GM18517 (cell line): Measurements from ENCODE around the gene PITPNM3.

Source experiments
- ATAC-seq: cut with Tn5 transposase; IDR thresholded peaks from one replicate; pipeline ENCODE4 v1.9.1; 2021; ENCODE audit warnings: mild to moderate bottlenecking, moderate library complexity; ENCODE audit not compliant: unreplicated experiment

Gene PITPNM3

DNA sequence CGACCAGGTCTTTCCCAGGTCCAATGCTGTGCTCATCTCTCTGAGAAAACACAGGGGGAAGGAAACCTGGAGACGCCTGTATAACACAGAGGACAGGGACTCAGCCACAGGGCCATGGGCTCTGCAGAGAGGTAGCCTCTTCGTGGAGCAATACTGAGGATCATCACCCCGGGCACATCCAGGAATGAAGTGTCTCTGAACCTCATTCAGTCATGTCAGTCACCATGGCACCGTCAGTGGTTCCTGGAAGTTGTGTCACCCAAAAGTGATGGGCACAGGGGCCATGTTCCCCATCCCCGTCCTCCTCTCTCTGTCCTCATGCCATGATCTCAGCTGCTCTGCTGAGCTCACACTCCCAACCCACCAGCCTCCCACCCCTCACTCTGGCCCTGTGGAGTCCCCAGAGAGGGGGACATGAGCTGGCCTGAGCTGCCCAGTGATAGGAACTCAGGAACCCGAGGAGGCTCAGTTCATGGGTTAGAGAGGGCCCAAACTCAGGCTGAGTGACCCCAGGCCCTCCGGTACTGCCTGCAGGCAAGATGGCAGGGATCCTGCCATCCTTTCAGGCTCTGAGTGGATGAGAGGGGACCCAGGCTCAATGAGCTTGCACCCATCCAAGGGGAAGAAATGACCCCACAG lies 53.4 kb downstream of the PITPNM3 start:
- no peak for ATAC-seq

DNA sequence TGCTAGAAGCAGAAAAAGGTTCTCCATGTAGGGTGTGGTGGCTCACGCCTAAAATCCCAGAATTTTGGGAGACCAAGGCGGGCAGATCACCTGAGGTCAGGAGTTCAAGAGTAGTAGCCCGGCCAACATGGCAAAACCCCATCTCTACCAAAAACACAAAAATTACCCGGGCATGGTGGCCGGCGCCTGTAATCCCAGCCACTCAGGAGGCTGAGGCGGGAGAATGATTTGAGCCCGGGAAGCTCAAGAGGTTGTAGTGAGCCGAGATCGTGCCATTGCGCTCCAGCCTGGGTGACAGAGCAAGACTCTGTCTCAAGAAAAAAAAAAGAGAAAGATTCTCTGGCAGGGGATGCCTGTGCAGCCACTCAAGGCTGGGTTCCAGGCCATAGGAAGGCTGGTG lies 54.2 kb downstream of the PITPNM3 start:
- no peak for ATAC-seq

DNA sequence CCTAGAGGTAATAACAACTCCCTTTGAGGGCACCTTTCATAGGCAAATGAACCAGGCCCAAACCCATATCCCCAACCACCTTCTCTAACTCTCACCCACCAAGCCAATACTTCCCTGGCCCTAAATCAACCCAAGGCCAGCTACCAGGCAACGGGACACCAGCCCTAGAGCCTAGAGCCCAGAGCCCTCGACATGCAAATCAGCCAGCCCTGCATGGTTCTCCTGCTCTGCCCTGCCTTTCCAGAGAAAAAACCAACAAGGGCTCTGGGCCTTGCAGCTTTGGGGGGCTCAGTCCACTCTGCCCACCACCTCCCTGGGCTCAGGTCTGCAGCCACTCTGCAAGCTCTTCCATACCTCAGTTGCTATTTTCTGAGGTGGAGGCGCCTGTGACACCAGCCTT lies 55.0 kb downstream of the PITPNM3 start:
- no peak for ATAC-seq

DNA sequence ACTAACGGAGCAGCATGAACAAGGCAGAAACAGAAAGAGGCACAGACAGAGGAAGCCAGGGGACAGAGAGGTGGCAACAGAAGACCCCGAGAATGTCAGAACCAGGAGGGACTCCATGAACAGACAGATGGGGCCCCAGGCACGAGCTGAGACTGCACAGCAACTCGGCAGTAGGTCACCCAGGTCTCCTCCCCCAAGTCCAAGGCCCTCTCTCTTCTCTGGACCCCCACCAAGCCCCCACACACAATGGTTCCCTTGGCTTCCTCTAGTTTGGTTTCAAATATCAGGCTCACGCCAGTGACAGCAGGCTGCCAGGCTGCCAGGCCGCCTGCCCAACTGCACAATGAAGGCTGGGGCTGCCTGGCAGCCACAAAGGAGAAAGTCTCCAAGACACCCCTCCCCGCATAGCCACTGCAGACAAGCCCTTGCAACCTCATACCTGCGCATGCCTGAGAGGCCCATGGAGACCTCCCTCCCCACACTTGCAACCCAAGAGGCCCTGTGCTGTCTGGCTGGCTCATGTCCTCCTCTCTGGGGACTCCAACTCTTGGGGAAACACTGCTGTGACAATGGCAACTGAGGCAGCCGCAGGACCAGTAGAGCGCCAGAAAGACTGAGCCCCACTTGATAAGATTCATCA lies 57.3 kb downstream of the PITPNM3 start:
- ATAC-seq = no peak

DNA sequence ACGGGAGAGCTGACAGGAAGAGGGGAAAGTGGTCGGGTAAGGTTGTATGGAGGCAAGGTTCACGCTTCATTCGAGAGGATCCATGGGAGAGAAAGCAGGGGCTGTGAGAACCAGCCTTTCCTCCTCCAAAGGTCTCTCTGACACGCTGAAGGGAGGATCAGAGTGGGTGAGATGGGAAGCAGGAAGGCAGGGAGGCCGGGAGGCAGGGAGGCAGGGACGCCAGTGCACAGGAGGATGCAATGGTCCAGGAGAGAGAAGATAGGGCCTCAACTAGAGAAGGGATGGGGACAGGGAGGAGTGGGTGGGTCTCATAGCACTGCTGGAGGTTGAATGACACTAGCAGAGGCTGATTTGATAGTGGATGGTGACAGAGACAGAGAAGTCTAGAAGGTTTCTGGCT lies 58.0 kb downstream of the PITPNM3 start:
- no peak for ATAC-seq

DNA sequence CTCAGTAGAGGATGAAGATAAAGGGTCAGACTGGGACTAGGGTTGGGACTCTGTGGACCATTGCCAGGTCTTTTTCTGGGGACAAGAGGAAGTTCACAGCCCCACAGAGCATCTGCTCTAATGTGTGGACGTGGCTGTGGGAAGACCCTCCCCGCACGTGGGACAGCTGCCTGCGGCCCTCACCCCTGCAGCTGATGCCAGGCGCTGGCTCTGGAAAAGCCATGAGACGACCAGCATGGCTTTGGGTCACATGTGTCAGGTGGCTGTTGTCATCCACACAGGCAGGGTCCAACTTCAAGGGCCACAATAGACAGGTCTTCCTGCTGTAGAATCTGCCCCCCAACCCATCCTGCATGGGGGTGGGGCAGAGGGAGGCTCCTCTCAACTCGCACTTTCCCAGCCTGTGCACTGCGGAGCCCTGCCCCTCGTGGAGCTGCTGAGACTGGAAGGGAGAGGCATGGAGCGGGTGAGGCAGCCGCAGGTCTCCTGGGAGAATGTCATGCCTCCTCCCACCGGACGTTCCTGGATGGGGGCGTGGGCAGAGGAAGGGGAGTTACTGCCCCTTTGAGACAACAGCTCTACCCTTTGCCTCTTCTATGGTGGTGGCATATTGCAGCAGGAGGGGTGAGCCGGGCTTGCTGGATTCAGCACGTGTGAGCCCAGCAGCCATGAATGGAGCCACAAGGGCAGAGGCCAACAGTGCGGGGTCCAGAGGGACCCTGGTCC lies 58.7 kb downstream of the PITPNM3 start:
- no peak for ATAC-seq

DNA sequence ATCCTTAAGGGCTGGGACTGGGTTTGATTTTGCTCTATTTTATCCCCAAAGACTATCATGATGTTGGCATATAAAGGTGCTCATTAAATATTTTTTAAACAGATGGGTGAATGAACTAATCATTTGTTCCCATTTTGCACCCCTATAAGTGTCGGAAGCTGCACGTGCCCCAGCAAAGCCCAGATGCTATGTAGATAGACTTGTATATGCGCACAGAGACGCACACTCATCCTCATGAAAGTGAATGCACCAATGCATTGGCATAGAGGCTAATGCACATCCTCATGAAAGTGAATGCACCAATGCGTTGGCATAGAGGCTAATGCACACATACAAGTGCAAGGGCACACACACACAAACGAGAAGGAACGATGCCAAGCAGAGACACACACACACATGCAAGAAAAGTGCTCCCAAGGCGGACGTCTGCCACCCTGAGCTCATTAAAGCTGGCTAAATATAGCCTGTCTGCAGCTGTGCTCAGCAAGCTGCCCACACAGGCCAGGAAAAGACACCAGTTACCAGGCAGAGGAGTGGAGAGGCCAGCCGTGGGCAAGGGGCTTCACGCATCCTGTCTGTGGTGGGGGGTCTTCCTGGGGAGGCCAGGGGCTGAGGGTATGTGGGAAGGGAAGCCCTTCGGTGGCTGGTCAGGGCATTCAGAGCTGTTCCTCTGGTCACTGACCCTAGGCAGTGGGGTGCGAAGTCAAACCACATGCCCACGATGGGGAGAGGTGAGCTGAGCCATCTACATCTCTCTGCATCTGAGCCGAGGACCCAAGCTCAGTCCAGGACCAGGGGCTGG lies 59.5 kb downstream of the PITPNM3 start:
- ATAC-seq = no peak

DNA sequence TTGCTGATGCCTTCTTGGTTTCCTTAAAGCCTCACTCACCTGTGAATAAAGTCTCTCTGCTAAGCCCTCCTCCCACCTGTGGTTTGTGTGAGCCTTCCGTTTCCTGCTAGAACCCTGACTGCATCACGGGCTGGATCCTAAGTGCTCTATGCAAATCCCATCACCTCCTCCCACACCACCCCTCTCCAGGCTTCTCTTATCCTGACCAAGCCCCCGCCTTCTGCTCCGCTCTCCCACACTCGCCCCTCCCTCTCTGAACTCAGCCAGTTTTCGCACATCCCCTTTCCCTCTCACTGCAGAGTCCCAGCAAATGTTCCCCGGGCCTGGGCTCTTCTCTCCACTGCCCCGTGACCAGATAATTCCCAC lies 60.3 kb downstream of the PITPNM3 start:
- no peak for ATAC-seq

DNA sequence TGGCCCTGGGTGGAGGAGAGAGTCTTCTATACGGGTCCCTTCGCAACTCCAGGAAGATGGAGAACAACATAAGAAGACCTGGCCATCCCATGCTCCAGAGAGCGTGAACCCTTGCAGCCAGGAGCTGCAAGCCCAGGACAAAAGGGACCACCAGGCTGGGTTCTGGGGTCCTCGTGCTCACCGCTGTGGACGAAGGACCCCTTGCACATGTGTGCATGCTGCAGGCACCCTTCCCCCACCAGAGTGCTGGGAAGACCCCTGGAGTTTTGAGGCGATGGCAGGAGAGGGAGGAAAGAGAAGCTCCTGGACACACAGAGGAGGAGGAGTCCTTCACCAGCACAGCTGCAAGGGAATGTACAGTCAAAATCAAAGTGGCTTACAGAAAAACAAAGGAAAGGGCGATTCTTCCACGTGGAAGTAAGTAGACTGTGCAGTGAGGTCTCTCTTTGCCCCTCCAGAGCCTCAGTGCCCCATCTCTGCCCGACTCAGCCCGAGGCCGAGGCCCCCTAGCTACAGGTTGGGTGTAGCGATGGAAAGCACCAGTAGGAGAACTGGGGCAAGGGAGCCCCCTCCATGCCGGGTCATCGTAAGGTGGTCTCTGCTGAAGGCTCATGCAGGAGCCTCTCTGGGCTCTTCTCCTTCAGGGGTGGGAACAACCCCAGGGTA lies 60.8 kb downstream of the PITPNM3 start:
- no peak for ATAC-seq

DNA sequence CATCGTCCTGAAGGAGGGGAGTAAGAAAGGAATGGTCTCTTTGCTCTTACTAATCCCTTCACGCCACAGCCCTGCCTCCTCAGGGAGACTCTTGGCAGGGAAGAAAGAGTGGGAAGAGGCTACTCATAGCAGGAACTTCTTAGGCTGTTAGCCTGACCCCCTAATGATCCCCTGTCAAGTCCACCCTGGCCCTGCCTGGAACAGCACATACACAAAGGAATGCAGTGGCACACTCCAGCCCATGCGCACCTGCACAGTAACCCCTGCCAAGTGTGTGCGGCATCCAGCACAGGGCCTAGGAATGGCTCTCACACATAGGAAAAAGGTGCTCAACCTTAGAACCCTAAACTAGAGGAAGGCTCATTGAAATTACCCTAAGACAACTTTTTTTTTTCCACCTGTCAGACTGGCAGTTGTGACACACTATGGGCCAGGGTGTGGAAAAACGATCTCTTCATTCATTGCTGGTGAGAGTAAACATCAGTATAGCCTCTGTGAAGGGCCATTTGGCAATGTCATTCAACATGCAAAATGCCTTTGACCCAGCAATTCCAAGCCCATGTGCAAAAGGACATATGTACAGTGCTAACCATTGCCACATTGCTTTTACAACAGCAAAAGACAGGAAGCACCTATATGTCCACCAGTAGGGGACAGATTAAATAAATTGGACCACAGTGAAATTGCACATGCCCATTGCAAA lies 62.0 kb downstream of the PITPNM3 start:
- ATAC-seq = no peak

DNA sequence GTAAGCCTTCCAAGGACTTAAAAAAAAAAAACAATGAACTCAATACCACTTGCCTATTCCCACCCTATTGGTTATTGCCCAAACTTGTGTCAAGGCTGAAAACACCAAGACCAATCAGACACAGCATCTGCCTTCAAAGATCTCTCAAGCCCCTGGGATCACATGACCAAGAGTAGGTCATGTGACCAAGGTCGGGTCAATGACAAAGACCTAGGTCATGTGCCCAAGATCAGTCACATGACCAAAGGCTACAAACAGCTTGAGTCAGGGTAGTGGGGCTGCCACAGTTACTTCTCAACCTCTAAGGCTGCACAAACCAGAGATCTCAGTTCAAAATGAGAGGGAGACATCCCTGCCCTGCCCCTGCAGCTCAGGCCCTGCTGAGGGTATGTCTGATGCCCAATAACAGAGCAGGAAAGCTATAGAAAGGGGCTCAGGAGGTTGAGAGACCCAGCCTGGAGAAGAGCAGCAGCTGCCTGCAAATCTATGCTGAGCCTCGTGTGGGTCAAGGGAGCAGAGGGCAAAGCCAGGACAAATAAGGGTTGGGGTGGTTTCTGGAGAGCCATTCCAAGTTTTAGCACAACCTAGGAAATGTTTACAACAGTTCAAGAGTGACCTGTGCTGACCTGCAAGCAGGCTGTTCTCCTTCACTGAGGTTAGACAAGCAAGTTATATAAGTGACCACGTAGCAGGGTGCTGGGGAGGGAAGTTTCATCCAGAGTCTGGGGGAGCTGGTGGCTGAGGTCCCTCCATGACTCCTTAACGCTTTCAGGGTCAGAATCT lies 63.3 kb downstream of the PITPNM3 start:
- no peak for ATAC-seq

DNA sequence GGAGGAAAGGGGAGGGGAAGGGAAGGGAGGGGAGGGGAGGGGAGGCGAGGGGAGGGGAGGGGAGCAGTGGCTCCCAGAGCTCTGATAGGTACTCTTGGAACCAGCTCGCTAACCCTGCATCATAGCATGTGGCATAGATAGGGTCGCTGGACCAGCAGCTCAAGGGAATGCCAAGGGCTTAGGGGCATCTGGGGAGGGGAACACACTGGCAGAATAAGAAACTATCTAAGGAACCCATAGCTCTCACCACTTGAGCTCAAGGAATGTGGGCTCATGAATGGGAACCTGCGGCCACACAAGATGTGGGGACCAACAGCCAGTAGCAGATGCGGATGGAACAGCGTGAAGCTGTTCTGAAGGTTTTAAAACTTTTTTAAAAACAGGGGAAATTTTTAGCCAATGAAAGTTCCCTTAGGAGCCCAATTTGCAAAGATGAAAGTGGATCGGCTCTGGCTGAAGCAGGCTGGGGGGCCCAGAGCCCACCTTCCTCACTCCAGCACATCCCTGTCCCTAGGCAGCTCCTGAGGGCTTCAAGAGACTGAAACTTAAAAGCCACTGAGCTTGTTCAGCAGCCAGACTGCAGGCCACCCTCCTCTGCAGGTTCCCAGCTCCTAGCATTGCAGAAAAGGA lies 65.2 kb downstream of the PITPNM3 start:
- ATAC-seq = no peak

DNA sequence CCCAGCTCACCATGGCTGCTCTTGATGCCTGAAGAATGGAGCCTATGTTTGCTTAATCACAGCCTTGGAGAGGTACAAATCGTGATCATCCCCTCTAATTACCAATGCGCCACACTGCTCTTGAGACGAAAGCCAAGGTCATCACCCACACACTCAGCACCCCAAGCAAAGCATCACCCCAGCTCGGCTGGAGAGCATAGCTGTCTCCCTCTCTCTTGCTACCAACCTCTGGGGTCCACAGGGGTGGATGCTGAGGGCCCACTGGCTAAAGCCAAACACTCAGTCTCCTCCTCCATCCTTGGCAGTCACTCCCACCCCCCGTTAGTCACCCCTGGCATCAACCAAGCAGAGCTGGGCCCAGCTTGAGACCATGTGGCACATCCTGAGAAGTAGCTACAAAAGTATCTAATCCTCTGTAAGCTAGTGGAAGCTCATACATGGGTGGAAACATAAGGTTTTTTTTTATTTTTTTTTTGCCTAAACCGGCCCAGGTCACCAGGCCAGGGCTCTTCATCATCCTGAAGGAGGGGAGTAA lies 67.3 kb downstream of the PITPNM3 start:
- ATAC-seq = no peak

DNA sequence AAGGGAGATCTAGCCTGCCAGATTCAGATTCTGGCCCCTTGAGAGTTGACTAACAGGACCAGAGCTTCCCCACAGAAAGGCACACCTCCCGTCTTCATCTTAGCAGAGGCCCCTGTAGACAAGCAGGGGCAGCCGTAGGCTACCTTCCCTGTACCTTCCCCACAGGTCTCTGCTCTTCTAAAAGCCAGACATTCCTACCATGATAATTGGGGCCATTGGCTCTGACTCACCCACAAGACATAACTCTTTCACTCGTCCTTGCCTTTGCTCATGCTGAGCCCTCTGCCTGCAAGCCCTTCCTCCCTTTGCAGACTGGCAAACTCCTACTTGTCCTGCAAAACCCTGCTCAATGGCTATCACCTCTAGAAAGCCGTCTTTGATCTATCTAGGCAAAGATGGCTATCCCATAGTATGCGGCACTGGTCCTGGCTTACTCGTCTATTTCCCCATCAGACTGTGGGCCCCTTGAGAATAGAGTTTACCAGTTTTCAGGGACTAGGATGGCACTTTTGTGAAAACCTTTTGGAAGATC lies 68.3 kb downstream of the PITPNM3 start:
- ATAC-seq = no peak

DNA sequence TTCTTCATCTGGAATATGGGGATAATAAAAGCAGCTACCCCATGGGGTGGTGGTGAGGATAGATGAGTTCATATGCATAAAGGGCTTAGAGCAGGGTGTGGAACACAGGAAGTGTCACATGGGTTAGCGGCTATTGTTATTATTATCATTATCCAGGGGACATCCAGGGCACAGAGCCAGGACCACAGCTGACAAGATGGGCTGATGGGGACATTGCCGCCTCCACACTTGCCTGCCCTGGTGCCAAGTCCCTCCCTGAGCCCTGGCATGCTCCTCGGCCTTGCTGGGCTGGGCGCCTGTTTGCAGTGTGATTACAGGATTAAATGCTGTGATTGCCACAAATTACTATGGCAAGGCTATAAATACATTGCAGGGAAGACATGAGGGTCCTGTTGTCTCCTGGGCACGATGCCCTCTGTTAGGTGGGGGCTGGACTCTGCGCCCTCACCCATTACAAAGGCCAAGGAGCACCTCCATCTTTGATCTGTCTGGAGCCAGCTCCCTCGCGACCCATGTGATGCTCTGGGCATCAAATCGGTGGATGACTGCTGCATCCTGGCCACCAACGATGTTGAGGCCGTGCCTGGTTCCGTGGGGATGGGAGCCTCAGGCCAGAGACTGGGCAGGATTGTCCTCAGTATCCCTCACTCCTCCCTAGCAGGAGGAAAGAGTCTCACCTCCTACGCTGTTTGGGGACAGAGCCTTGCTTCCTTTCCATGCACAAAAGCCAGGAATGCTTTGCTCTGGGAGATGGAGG lies 68.9 kb downstream of the PITPNM3 start:
- ATAC-seq = no peak

DNA sequence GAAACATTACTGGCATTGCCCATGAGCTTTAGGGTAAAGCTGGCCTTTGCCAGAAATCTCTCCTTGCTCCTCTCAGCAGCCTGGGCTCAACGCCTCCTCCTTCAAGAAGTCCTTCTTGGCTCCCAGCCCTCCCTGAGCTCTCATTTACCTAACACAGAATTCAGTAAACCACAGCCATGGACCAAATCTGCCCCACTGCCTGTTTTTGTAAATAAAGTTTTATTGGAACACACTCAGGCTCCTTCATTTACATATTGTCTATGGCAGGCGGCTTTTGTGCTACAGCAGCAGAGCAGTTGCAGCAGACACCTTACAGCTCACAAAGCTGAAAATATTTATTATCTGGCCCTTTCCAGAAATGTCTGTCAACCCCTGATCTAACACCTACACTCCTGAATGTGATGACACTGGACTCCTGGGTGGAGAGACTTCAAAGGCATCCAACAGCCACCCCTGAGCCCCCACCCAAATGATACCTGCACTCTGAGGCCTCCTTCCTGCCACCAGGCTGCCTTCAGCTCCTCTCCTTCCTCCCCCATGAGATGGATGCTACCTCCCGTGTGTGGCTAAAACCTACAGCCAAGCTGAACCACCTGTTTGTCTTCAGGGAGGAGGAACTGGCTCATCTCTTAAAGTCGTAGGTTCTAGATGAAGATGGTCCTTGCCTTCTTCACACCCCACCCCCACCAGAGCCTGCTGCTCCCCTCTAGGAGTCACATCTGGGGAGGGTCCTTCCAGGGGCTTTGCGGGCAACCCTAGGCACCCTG lies 70.5 kb downstream of the PITPNM3 start:
- no peak for ATAC-seq

DNA sequence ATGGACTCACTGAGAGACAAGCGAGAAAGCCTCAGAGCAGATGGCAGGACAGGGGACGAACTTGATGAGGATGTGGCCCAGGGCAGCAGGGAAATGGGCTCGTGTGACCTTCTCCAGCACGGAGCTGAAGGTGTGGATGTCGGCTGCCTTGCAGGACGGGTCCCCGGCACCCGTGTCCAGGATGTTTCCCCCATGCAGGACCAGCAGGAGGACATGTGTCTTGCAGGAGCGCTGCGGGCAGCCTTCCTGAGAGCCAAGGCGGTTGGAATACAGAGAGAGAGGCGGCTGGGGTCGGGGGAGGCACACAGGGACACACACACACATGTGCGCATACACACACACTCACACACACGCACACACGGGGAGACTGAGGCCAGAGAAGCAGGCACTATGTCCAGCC lies 72.8 kb downstream of the PITPNM3 start:
- no peak for ATAC-seq
